Neutrophil (primary cell): ENCODE measurements around the gene ARID5B.

Source experiments
- H3K27ac ChIP-seq: fragments of 200-600 bp; sonication (generic); 2 replicates; pipeline ENCODE4 v1.5.1; 2016; ENCODE audit warnings: mild to moderate bottlenecking, moderate library complexity
- H3K27me3 ChIP-seq: fragments of 200-600 bp; sonication (generic); 2 replicates; pipeline ENCODE4 v1.6.0; 2016; ENCODE audit warnings: mild to moderate bottlenecking
- H3K36me3 ChIP-seq: fragments of 200-600 bp; sonication (generic); 2 replicates; pipeline ENCODE4 v1.5.1; 2017
- H3K4me1 ChIP-seq, 2 experiments: fragments of 200-600 bp in 1 of 2; sonication (generic) in 1 of 2; 1 replicate in 1 of 2; 2 replicates in 1 of 2; pipeline versions ENCODE4 v1.5.1 to v1.6.1; 2013 to 2016; ENCODE audit warnings: low read depth in 1 of 2, low read length in 1 of 2, mild to moderate bottlenecking in 1 of 2, moderate library complexity in 1 of 2; ENCODE audit not compliant: control insufficient read depth in 1 of 2, insufficient read depth in 1 of 2
- H3K4me3 ChIP-seq, 2 experiments: fragments of 200-600 bp in 1 of 2; sonication (generic) in 1 of 2; 1 replicate in 1 of 2; 2 replicates in 1 of 2; pipeline ENCODE4 v1.5.1; 2013 to 2016; ENCODE audit warnings: low read depth in 1 of 2, low read length in 1 of 2, mild to moderate bottlenecking in 1 of 2, moderate library complexity in 1 of 2
- H3K9me3 ChIP-seq: fragments of 200-600 bp; sonication (generic); 2 replicates; pipeline ENCODE4 v1.5.1; 2016
- CTCF ChIP-seq: fragments of 200-600 bp; sonication (generic); IDR thresholded peaks from 2 replicates; pipeline ENCODE4 v1.5.1; 2016; ENCODE audit warnings: antibody characterized with exemption

The ARID5B gene

GRCh38 chr10:61896854-61897661, 4.4 kb upstream of the ARID5B start:
- no peaks in the 10 kb centered on the region for H3K36me3 ChIP-seq
- H3K4me3 ChIP-seq = peak overlapping the region; percentile 31 to 42
- H3K9me3 ChIP-seq = no peaks in the 10 kb centered on the region
- peak; percentile 86 for TF ChIP-seq CTCF
- H3K27ac ChIP-seq = no peak overlapping the region
- H3K4me1 ChIP-seq = peaks cover 42 to 49% of the 10 kb centered on the region in 2 experiments
- H3K27me3 ChIP-seq = peaks cover 15% of the 10 kb centered on the region

- peak overlapping the region; percentile 31 to 42 for H3K4me3 ChIP-seq
- H3K36me3 ChIP-seq = no peaks in the 10 kb centered on the region
- no peaks in the 10 kb centered on the region for H3K9me3 ChIP-seq
- no peak for TF ChIP-seq CTCF
- H3K27ac ChIP-seq = no peak overlapping the region
- H3K27me3 ChIP-seq = peaks cover 15% of the 10 kb centered on the region
- peaks cover 50 to 56% of the 10 kb centered on the region in 2 experiments for H3K4me1 ChIP-seq
Measured at GRCh38 chr10:61897671-61898434, 3.6 kb upstream of the ARID5B start.

- TF ChIP-seq CTCF = no peak
- Histone ChIP-seq H3K9me3 (no peaks in the 10 kb centered on the region), H3K36me3 (no peaks in the 10 kb centered on the region), H3K4me1 (peaks cover 53 to 56% of the 10 kb centered on the region in 2 experiments), H3K27me3 (peaks cover 15% of the 10 kb centered on the region), H3K4me3 (no peak overlapping the region), H3K27ac (no peak overlapping the region)
Measured at GRCh38 chr10:61898435-61898778, 3.1 kb upstream of the ARID5B start.

- H3K27me3 ChIP-seq = peaks cover 15% of the 10 kb centered on the region
- H3K4me1 ChIP-seq = peaks cover 57 to 59% of the 10 kb centered on the region in 2 experiments
- no peak for TF ChIP-seq CTCF
- H3K9me3 ChIP-seq = no peaks in the 10 kb centered on the region
- H3K27ac ChIP-seq = no peak overlapping the region
- peak overlapping the region in 1 of 2 experiments; percentile 84 for H3K4me3 ChIP-seq
- no peaks in the 10 kb centered on the region for H3K36me3 ChIP-seq
Measured at GRCh38 chr10:61899069-61899531, 2.4 kb upstream of the ARID5B start.

GRCh38 chr10:61899663-61899996, 1.9 kb upstream of the ARID5B start:
- Histone ChIP-seq H3K4me1 (peaks cover 62 to 64% of the 10 kb centered on the region in 2 experiments), H3K9me3 (no peaks in the 10 kb centered on the region), H3K27me3 (peaks cover 15% of the 10 kb centered on the region), H3K27ac (peak overlapping the region; percentile 72), H3K4me3 (peak overlapping the region; percentile 84 to 96), H3K36me3 (no peaks in the 10 kb centered on the region)
- TF ChIP-seq CTCF = no peak
